WTC11 (cell line): Measurements from ENCODE around the gene TRIM47. TPM values are rescaled to one million over a fixed set of nuclear protein-coding genes. Genes with fewer than 3 reads are reported as not detected.
A peak's percentile ranks its signal among the peaks of the same experiment; 100 is the strongest.

Experiments
- ATAC-seq: fragments of 200-7000 bp; cut with Tn5 transposase; 2 replicates; pipeline ENCODE4 v1.10.0; 2021; ENCODE audit warnings: mild to moderate bottlenecking, moderate library complexity
- CTCF ChIA-PET: fragments of 300-600 bp; sonication (Branson Sonifier 250); formaldehyde crosslinking; loops from one replicate; lab custom pipeline; 2021; ENCODE audit warnings: antibody characterized with exemption; lab: Charles Lee
- POLR2A ChIA-PET: fragments of 350-600 bp; sonication (Branson Sonifier 250); formaldehyde crosslinking; loops from one replicate; lab custom pipeline; 2021; ENCODE audit warnings: antibody characterized with exemption; lab: Charles Lee
- DNase-seq: peaks from one replicate; pipeline ENCODE4 v3.0.0; 2021; ENCODE audit warnings: low spot score
- H3K27ac Mint-ChIP-seq: 2 replicates; pipeline ENCODE4 v1.8.0; 2021; ENCODE audit warnings: mixed read lengths
- H3K27me3 Mint-ChIP-seq: 2 replicates; pipeline ENCODE4 v1.8.0; 2021; ENCODE audit warnings: low read depth, mild to moderate bottlenecking, moderate library complexity, mixed read lengths
- H3K36me3 Mint-ChIP-seq: 2 replicates; pipeline ENCODE4 v1.8.0; 2021; ENCODE audit warnings: mixed read lengths
- H3K4me1 Mint-ChIP-seq: 2 replicates; pipeline ENCODE4 v1.8.0; 2022; ENCODE audit warnings: mixed read lengths
- H3K4me3 Mint-ChIP-seq: 2 replicates; pipeline ENCODE4 v1.8.0; 2021; ENCODE audit warnings: mild to moderate bottlenecking, moderate library complexity, mixed read lengths
- H3K9me3 Mint-ChIP-seq: 2 replicates; pipeline ENCODE4 v1.8.0; 2021; ENCODE audit warnings: mixed read lengths
- AR ChIP-seq: fragments of 250-450 bp; sonication (Bioruptor Pico); IDR thresholded peaks from 2 replicates; pipeline ENCODE4 v1.9.0; 2021; ENCODE audit warnings: mild to moderate bottlenecking
- ATF2 ChIP-seq: sonication (generic); formaldehyde crosslinking; IDR thresholded peaks from 2 replicates; pipeline ENCODE4 v1.8.1; 2022; ENCODE audit warnings: low read depth, missing genetic modification reagents, borderline replicate concordance
- ATF6 ChIP-seq: sonication (generic); formaldehyde crosslinking; IDR thresholded peaks from 2 replicates; pipeline ENCODE4 v1.8.1; 2023; ENCODE audit warnings: mild to moderate bottlenecking, missing genetic modification reagents
- CTCF ChIP-seq: fragments of 200-600 bp; IDR thresholded peaks from 2 replicates; pipeline ENCODE4 v1.8.0; 2022; ENCODE audit warnings: antibody characterized with exemption
- ELF4 ChIP-seq: sonication (generic); formaldehyde crosslinking; IDR thresholded peaks from 2 replicates; pipeline ENCODE4 v1.8.1; 2022; ENCODE audit warnings: low read depth, mild to moderate bottlenecking, moderate library complexity, missing genetic modification reagents
- ESRRA ChIP-seq: sonication (generic); formaldehyde crosslinking; IDR thresholded peaks from 2 replicates; pipeline ENCODE4 v1.8.1; 2022; ENCODE audit warnings: mild to moderate bottlenecking, missing genetic modification reagents, borderline replicate concordance
- GRHL2 ChIP-seq: fragments of 250-450 bp; sonication (Bioruptor Pico); IDR thresholded peaks from 2 replicates; pipeline ENCODE4 v1.8.0; 2022; ENCODE audit warnings: mild to moderate bottlenecking, moderate library complexity; ENCODE audit not compliant: insufficient replicate concordance, severe bottlenecking
- HMGXB4 ChIP-seq: sonication (generic); formaldehyde crosslinking; IDR thresholded peaks from 2 replicates; pipeline ENCODE4 v1.8.1; 2023; ENCODE audit warnings: mild to moderate bottlenecking, moderate library complexity, missing genetic modification reagents
- MAX ChIP-seq: sonication (generic); formaldehyde crosslinking; IDR thresholded peaks from 2 replicates; pipeline ENCODE4 v1.8.0; 2022; ENCODE audit warnings: mild to moderate bottlenecking, missing genetic modification reagents
- NFYB ChIP-seq: sonication (generic); formaldehyde crosslinking; conservative IDR thresholded peaks from 2 replicates; pipeline ENCODE4 v1.8.0; 2022; ENCODE audit warnings: low read depth, missing genetic modification reagents
- NR2C2 ChIP-seq: sonication (generic); formaldehyde crosslinking; IDR thresholded peaks from 2 replicates; pipeline ENCODE4 v1.8.0; 2022; ENCODE audit warnings: mild to moderate bottlenecking, missing genetic modification reagents
- PRRX2 ChIP-seq: fragments of 250-450 bp; sonication (Bioruptor Pico); IDR thresholded peaks from 2 replicates; pipeline ENCODE4 v1.8.0; 2021; ENCODE audit warnings: mild to moderate bottlenecking
- SMAD3 ChIP-seq: sonication (generic); formaldehyde crosslinking; IDR thresholded peaks from 2 replicates; pipeline ENCODE4 v1.8.0; 2022; ENCODE audit warnings: missing genetic modification reagents, mild to moderate bottlenecking, borderline replicate concordance
- SMAD4 ChIP-seq: sonication (generic); formaldehyde crosslinking; IDR thresholded peaks from 2 replicates; pipeline ENCODE4 v1.8.0; 2022; ENCODE audit warnings: mild to moderate bottlenecking, missing genetic modification reagents
- ZNF121 ChIP-seq: sonication (generic); formaldehyde crosslinking; IDR thresholded peaks from 2 replicates; pipeline ENCODE4 v1.8.0; 2023; ENCODE audit warnings: missing genetic modification reagents
- ZNF219 ChIP-seq: sonication (generic); formaldehyde crosslinking; IDR thresholded peaks from 2 replicates; pipeline ENCODE4 v1.8.0; 2023; ENCODE audit warnings: missing genetic modification reagents, mild to moderate bottlenecking, borderline replicate concordance
- total RNA-seq: library from RNA; stranded (reverse); gene quantifications from 3 replicates; pipeline ENCODE4 v1.2.3, GENCODE V29; 2021

The TRIM47 gene
- total RNA-seq, 1 experiment from 2014 or later = 10.0 TPM

GRCh38 chr17:75927286-75927922 is 49.0 kb upstream of the TRIM47 start:
- Mint-ChIP-seq H3K4me3 (no peak overlapping the region), H3K4me1 (no peaks in the 10 kb centered on the region), H3K36me3 (no peaks in the 10 kb centered on the region; the same call in 1 of the 2 replicates), H3K27ac (no peak overlapping the region), H3K27me3 (no peaks in the 10 kb centered on the region), H3K9me3 (no peaks in the 10 kb centered on the region)
- ATAC-seq = peak; percentile 91
- DNase-seq = peak; percentile 63
- no peak for TF ChIP-seq NR2C2 (CRISPR knock-in tag)
- TF ChIP-seq HMGXB4 (CRISPR knock-in tag) = peak; percentile 22; the same call in 1 of the 2 replicates
- no peak for TF ChIP-seq NFYB (CRISPR knock-in tag)
- TF ChIP-seq CTCF = peak; percentile 47; the same call in 1 of the 2 replicates
- ChIA-PET POLR2A (no interaction called here), CTCF (interaction anchor here (0.6 to 4.3 kb wide), 29 partner anchors 9 to 595 kb away, joined by 3 to 42 read pairs (median 4); partner anchors contain the start of genes FBF1 and MRPL38)

GRCh38 chr17:75926456-75926855 is 48.1 kb upstream of the TRIM47 start:
- Mint-ChIP-seq H3K9me3 (no peaks in the 10 kb centered on the region), H3K4me3 (no peak overlapping the region), H3K4me1 (no peaks in the 10 kb centered on the region), H3K27ac (peak overlapping the region; percentile 41; the same call in 1 of the 2 replicates), H3K36me3 (no peaks in the 10 kb centered on the region; the same call in 1 of the 2 replicates), H3K27me3 (no peaks in the 10 kb centered on the region)
- DNase-seq (no peak), ATAC-seq (no peak)
- CTCF ChIA-PET = interaction anchor here (1.2 to 4.3 kb wide), 9 partner anchors 10 to 110 kb away, joined by 3 to 42 read pairs (median 3); partner anchors contain the start of gene MRPL38
- POLR2A ChIA-PET = no interaction called here
- TF ChIP-seq MAX (CRISPR knock-in tag) = no peak
- no peak for TF ChIP-seq SMAD3 (CRISPR knock-in tag)
- TF ChIP-seq ELF4 (CRISPR knock-in tag) = no peak
- no peak for TF ChIP-seq ATF2 (CRISPR knock-in tag)
- no peak for TF ChIP-seq GRHL2 (CRISPR knock-in tag)
- TF ChIP-seq ZNF121 (CRISPR knock-in tag) = no peak
- TF ChIP-seq SMAD4 = no peak
- TF ChIP-seq PRRX2 (CRISPR knock-in tag) = no peak
- TF ChIP-seq ZNF219 (CRISPR knock-in tag) = no peak
- no peak for TF ChIP-seq AR (CRISPR knock-in tag)
- TF ChIP-seq ESRRA (CRISPR knock-in tag) = no peak
- no peak for TF ChIP-seq ATF6
